Liver (tissue), 9 donors: ENCODE measurements around the gene AHSA1. TPM values are rescaled to one million over a fixed set of nuclear protein-coding genes. Genes with fewer than 3 reads are reported as not detected.

Experiments
- DNase-seq: peaks from one replicate; pipeline ENCODE4 v3.0.0-alpha.2; 2017; ENCODE audit warnings: low spot score
- H3K27ac ChIP-seq, 2 donors: one replicate each; pipeline ENCODE4 v1.7.0; 2013; ENCODE audit warnings: inconsistent platforms in 2 of 2, low read length in 2 of 2, control low read depth in 1 of 2, low read depth in 1 of 2, mild to moderate bottlenecking in 1 of 2
- H3K27me3 ChIP-seq, 4 donors: one replicate each; pipeline versions ENCODE4 v1.6.1 to v1.7.0; 2013; ENCODE audit warnings: low read length in 3 of 4, inconsistent platforms in 1 of 4, mild to moderate bottlenecking in 1 of 4, moderate library complexity in 1 of 4; ENCODE audit not compliant: control insufficient read depth in 4 of 4, insufficient read depth in 4 of 4
- H3K36me3 ChIP-seq, 4 donors: one replicate each; pipeline versions ENCODE4 v1.6.1 to v1.7.0; 2013; ENCODE audit warnings: low read length in 3 of 4, mild to moderate bottlenecking in 3 of 4, low read depth in 1 of 4, moderate library complexity in 1 of 4; ENCODE audit not compliant: control insufficient read depth in 4 of 4, insufficient read depth in 3 of 4
- H3K4me1 ChIP-seq, 4 donors: one replicate each; pipeline versions ENCODE4 v1.6.1 to v1.7.0; 2013; ENCODE audit warnings: low read length in 3 of 4, mild to moderate bottlenecking in 3 of 4, moderate library complexity in 1 of 4; ENCODE audit not compliant: control insufficient read depth in 4 of 4, insufficient read depth in 4 of 4
- H3K4me3 ChIP-seq, 3 donors: one replicate each; pipeline versions ENCODE4 v1.6.1 to v1.7.0; 2013; ENCODE audit warnings: low read length in 3 of 3, control low read depth in 1 of 3, low read depth in 1 of 3, mild to moderate bottlenecking in 1 of 3
- H3K9ac ChIP-seq, 2 donors: one replicate each; pipeline ENCODE4 v1.7.0; 2013; ENCODE audit warnings: low read length in 2 of 2, mild to moderate bottlenecking in 2 of 2, moderate library complexity in 2 of 2, control low read depth in 1 of 2, low read depth in 1 of 2
- H3K9me3 ChIP-seq, 4 donors: one replicate each; pipeline versions ENCODE4 v1.6.1 to v1.7.0; 2013; ENCODE audit warnings: low read length in 3 of 4; ENCODE audit not compliant: control insufficient read depth in 4 of 4
- EGR1 ChIP-seq, 2 donors: IDR thresholded peaks; 2 replicates each; pipeline ENCODE4 v1.6.1; 2016 to 2018; ENCODE audit warnings: antibody characterized with exemption in 2 of 2, low read depth in 2 of 2
- FOXA1 ChIP-seq: IDR thresholded peaks from 2 replicates; pipeline ENCODE4 v1.6.1; 2016; ENCODE audit warnings: antibody characterized with exemption
- FOXA2 ChIP-seq: IDR thresholded peaks from 2 replicates; pipeline ENCODE4 v1.6.1; 2016; ENCODE audit warnings: antibody characterized with exemption
- GABPA ChIP-seq, 2 donors: IDR thresholded peaks in 1 of 2; conservative IDR thresholded peaks in 1 of 2; 2 replicates each; pipeline ENCODE4 v1.6.1; 2016; ENCODE audit warnings: antibody characterized with exemption in 2 of 2, mild to moderate bottlenecking in 1 of 2, moderate library complexity in 1 of 2
- HNF4A ChIP-seq, 2 donors: conservative IDR thresholded peaks; 2 replicates each; pipeline ENCODE4 v1.6.1; 2016; ENCODE audit warnings: antibody characterized with exemption in 2 of 2, mild to moderate bottlenecking in 2 of 2
- HNF4G ChIP-seq: IDR thresholded peaks from 2 replicates; pipeline ENCODE4 v1.6.1; 2016; ENCODE audit warnings: antibody characterized with exemption
- JUND ChIP-seq, 2 donors: IDR thresholded peaks; 2 replicates each; pipeline ENCODE4 v1.6.1; 2016; ENCODE audit warnings: antibody characterized with exemption in 2 of 2
- NR2F2 ChIP-seq: IDR thresholded peaks from 2 replicates; pipeline ENCODE4 v1.6.1; 2016; ENCODE audit warnings: antibody characterized with exemption
- RAD21 ChIP-seq, 2 donors: IDR thresholded peaks; 2 replicates each; pipeline ENCODE4 v1.6.1; 2016; ENCODE audit warnings: antibody characterized with exemption in 2 of 2, mild to moderate bottlenecking in 2 of 2
- RXRA ChIP-seq, 2 donors: IDR thresholded peaks; 2 replicates each; pipeline ENCODE4 v1.6.1; 2017 to 2018; ENCODE audit warnings: antibody characterized with exemption in 2 of 2, mild to moderate bottlenecking in 1 of 2
- SP1 ChIP-seq: IDR thresholded peaks from 2 replicates; pipeline ENCODE4 v1.6.1; 2018; ENCODE audit warnings: antibody characterized with exemption, mild to moderate bottlenecking
- TAF1 ChIP-seq: conservative IDR thresholded peaks from 2 replicates; pipeline ENCODE4 v1.6.1; 2016; ENCODE audit warnings: antibody characterized with exemption, mild to moderate bottlenecking
- YY1 ChIP-seq: IDR thresholded peaks from 2 replicates; pipeline ENCODE4 v1.6.1; 2016; ENCODE audit warnings: antibody characterized with exemption, mild to moderate bottlenecking
- WGBS: extraction: QIAGEN DNeasy Blood & Tissue Kit; methylation state at CpG from one replicate; pipeline ENCODE4 v1.1.7; 2013; 5-methylcytosine and 5-hydroxymethylcytosine counted together
- polyA plus RNA-seq, 2 donors: library from polyadenylated mRNA; stranded (reverse) in 1 of 2; unstranded in 1 of 2; fragments of 200-250 nt in 1 of 2; fragments of >200 nt in 1 of 2; fragmentation: Nextera tagmentation in 1 of 2; extraction: Ambion mirVana in 1 of 2; gene quantifications; one replicate each; pipeline versions ENCODE4 v1.2.1 to v1.2.3, GENCODE V29; 2013 to 2015
- total RNA-seq, 2 donors: library from RNA; depleted of rRNA; stranded (reverse); fragments of >200 nt; gene quantifications; one replicate each; pipeline ENCODE4 v1.2.3, GENCODE V29; 2014
- TF ChIP-seq, protein P1 (sequence below): IDR thresholded peaks from 2 replicates; pipeline ENCODE4 v1.6.1; 2016; ENCODE audit warnings: antibody characterized with exemption
- TF ChIP-seq, protein P2 (sequence below): IDR thresholded peaks from 2 replicates; pipeline ENCODE4 v1.6.1; 2016; ENCODE audit warnings: antibody characterized with exemption, mild to moderate bottlenecking
- TF ChIP-seq, protein P3 (sequence below): fragments of 150-350 bp; IDR thresholded peaks from 2 replicates; pipeline ENCODE4 v1.5.1; 2017; ENCODE audit warnings: improper control_type of control experiment, low read depth, low read length; ENCODE audit not compliant: missing input control
- TF ChIP-seq, protein P4 (sequence below): IDR thresholded peaks from 2 replicates; pipeline ENCODE4 v1.6.1; 2016; ENCODE audit warnings: antibody characterized with exemption
- TF ChIP-seq, protein P5 (sequence below): IDR thresholded peaks from 2 replicates; pipeline ENCODE4 v1.6.1; 2016; ENCODE audit warnings: antibody characterized with exemption
- donor health status: healthy.
- donor health status: healthy.
- donor health status: healthy.
- donor health status: healthy.
- donor health status: healthy.

Gene AHSA1
- total and polyA plus RNA-seq, 4 donors, result 45.8 to 80.7 (median 50.9) TPM

DNA sequence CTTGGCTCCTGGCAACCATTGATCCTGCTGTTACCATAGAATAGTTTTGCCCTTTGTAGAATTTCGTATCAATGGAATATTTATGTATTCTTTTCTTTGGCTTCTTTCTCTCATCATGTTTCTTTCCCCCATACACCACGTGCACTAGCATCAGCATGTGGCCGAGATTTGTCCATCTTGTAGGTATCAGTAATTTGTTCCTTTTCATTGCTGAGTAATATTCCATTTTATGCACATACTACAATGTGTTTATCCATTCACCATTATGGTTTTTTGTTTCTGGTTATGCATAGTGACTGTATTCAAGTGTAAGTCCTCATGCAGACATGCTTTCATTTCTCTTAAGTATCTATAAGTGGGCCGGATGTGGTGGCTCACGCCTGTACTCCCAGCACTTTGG, 45.2 kb downstream of the AHSA1 start:
- TF ChIP-seq, protein P1, sequence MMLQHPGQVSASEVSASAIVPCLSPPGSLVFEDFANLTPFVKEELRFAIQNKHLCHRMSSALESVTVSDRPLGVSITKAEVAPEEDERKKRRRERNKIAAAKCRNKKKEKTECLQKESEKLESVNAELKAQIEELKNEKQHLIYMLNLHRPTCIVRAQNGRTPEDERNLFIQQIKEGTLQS, result no peak
- TF ChIP-seq RAD21 (IDR thresholded peaks at IDR 0.05) (no peak), SP1 (no peak), TAF1 (no peak), GABPA (IDR thresholded peaks at IDR 0.05 in 1 of 2, conservative IDR thresholded peaks at IDR 0.05 in 1 of 2) (no peak), JUND (IDR thresholded peaks at IDR 0.05) (no peak), YY1 (no peak)
- TF ChIP-seq, protein P2, sequence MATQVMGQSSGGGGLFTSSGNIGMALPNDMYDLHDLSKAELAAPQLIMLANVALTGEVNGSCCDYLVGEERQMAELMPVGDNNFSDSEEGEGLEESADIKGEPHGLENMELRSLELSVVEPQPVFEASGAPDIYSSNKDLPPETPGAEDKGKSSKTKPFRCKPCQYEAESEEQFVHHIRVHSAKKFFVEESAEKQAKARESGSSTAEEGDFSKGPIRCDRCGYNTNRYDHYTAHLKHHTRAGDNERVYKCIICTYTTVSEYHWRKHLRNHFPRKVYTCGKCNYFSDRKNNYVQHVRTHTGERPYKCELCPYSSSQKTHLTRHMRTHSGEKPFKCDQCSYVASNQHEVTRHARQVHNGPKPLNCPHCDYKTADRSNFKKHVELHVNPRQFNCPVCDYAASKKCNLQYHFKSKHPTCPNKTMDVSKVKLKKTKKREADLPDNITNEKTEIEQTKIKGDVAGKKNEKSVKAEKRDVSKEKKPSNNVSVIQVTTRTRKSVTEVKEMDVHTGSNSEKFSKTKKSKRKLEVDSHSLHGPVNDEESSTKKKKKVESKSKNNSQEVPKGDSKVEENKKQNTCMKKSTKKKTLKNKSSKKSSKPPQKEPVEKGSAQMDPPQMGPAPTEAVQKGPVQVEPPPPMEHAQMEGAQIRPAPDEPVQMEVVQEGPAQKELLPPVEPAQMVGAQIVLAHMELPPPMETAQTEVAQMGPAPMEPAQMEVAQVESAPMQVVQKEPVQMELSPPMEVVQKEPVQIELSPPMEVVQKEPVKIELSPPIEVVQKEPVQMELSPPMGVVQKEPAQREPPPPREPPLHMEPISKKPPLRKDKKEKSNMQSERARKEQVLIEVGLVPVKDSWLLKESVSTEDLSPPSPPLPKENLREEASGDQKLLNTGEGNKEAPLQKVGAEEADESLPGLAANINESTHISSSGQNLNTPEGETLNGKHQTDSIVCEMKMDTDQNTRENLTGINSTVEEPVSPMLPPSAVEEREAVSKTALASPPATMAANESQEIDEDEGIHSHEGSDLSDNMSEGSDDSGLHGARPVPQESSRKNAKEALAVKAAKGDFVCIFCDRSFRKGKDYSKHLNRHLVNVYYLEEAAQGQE, result no peak
- H3K27me3 ChIP-seq, result peaks cover 0 to 13% (median 3%) of the 10 kb centered on the region in 4 donors
- peaks cover 4 to 12% (median 11%) of the 10 kb centered on the region in 4 donors for H3K4me1 ChIP-seq
- no peak overlapping the region for H3K4me3 ChIP-seq
- peaks cover 0 to 4% (median 0%) of the 10 kb centered on the region in 4 donors for H3K9me3 ChIP-seq
- no peak overlapping the region for H3K9ac ChIP-seq
- no peak overlapping the region for H3K27ac ChIP-seq
- peaks cover 0 to 3% (median 0%) of the 10 kb centered on the region in 4 donors for H3K36me3 ChIP-seq
- no peak for DNase-seq
- WGBS, result 96% methylated on average over 5 of the region's 5 CpGs

DNA sequence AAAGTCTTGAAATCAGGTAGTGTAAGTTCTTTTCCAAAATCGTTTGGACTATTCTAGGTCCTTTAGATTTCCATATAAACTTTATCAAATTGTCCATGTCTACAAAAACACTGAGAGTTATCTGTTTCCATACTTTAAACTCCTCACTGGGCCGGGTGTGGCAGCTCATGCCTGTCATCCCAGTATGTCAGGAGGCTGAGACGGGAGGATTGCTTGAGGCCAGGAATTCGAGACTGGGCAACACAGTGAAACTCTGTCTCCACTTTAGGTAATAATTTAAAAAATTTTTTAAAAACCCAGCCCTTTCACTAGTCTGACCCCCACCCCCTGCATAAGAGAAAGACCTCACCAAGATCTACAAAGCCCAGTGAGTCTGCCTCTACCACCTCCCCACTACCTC, 47.1 kb downstream of the AHSA1 start:
- no peaks in the 10 kb centered on the region for H3K27me3 ChIP-seq
- H3K9me3 ChIP-seq, result peaks cover 0 to 4% (median 0%) of the 10 kb centered on the region in 4 donors
- no peak for DNase-seq
- no peak overlapping the region for H3K27ac ChIP-seq
- no peaks in the 10 kb centered on the region for H3K4me1 ChIP-seq
- WGBS, result 72% methylated on average over 4 of the region's 4 CpGs
- no peak for TF ChIP-seq HNF4A (conservative IDR thresholded peaks at IDR 0.05)
- TF ChIP-seq NR2F2, result no peak
- TF ChIP-seq RAD21 (IDR thresholded peaks at IDR 0.05), result no peak
- TF ChIP-seq, protein P3, sequence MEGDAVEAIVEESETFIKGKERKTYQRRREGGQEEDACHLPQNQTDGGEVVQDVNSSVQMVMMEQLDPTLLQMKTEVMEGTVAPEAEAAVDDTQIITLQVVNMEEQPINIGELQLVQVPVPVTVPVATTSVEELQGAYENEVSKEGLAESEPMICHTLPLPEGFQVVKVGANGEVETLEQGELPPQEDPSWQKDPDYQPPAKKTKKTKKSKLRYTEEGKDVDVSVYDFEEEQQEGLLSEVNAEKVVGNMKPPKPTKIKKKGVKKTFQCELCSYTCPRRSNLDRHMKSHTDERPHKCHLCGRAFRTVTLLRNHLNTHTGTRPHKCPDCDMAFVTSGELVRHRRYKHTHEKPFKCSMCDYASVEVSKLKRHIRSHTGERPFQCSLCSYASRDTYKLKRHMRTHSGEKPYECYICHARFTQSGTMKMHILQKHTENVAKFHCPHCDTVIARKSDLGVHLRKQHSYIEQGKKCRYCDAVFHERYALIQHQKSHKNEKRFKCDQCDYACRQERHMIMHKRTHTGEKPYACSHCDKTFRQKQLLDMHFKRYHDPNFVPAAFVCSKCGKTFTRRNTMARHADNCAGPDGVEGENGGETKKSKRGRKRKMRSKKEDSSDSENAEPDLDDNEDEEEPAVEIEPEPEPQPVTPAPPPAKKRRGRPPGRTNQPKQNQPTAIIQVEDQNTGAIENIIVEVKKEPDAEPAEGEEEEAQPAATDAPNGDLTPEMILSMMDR, result no peak
- no peak for TF ChIP-seq FOXA1
- TF ChIP-seq HNF4G, result no peak
- no peak for TF ChIP-seq RXRA (IDR thresholded peaks at IDR 0.05)
- no peak for TF ChIP-seq EGR1 (IDR thresholded peaks at IDR 0.05; ENCODE audit: low read depth in 2 of 2)
- no peak for TF ChIP-seq FOXA2
- no peak for TF ChIP-seq GABPA (IDR thresholded peaks at IDR 0.05 in 1 of 2, conservative IDR thresholded peaks at IDR 0.05 in 1 of 2)
- TF ChIP-seq, protein P2, result no peak
- TF ChIP-seq, protein P1, result no peak
- TF ChIP-seq YY1, result no peak
- TF ChIP-seq, protein P4, sequence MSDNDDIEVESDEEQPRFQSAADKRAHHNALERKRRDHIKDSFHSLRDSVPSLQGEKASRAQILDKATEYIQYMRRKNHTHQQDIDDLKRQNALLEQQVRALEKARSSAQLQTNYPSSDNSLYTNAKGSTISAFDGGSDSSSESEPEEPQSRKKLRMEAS, result no peak
- TF ChIP-seq JUND (IDR thresholded peaks at IDR 0.05), result no peak
- TF ChIP-seq, protein P5, sequence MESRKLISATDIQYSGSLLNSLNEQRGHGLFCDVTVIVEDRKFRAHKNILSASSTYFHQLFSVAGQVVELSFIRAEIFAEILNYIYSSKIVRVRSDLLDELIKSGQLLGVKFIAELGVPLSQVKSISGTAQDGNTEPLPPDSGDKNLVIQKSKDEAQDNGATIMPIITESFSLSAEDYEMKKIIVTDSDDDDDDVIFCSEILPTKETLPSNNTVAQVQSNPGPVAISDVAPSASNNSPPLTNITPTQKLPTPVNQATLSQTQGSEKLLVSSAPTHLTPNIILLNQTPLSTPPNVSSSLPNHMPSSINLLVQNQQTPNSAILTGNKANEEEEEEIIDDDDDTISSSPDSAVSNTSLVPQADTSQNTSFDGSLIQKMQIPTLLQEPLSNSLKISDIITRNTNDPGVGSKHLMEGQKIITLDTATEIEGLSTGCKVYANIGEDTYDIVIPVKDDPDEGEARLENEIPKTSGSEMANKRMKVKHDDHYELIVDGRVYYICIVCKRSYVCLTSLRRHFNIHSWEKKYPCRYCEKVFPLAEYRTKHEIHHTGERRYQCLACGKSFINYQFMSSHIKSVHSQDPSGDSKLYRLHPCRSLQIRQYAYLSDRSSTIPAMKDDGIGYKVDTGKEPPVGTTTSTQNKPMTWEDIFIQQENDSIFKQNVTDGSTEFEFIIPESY, result no peak
- no peak for TF ChIP-seq SP1
- H3K9ac ChIP-seq, result no peak overlapping the region
- no peak overlapping the region for H3K4me3 ChIP-seq
- peaks cover 0 to 4% (median 2%) of the 10 kb centered on the region in 4 donors for H3K36me3 ChIP-seq
